Inflammatory macrophage treated with lipopolysaccharide for 4 hours (primary cell): ENCODE results near the gene ASCC3.

Experiments used
- DNase-seq: peaks from one replicate; pipeline ENCODE4 v3.0.0-alpha.2; 2020

ASCC3 gene

GRCh38 chr6:100633096-100633777 is 247.9 kb downstream of the ASCC3 start:
- no peak for DNase-seq

GRCh38 chr6:100630536-100630935 is 250.6 kb downstream of the ASCC3 start:
- DNase-seq = peak; percentile 14

GRCh38 chr6:100627911-100628758 is 253.0 kb downstream of the ASCC3 start:
- peak; percentile 40 for DNase-seq

GRCh38 chr6:100626721-100627120 is 254.4 kb downstream of the ASCC3 start:
- no peak for DNase-seq

DNA sequence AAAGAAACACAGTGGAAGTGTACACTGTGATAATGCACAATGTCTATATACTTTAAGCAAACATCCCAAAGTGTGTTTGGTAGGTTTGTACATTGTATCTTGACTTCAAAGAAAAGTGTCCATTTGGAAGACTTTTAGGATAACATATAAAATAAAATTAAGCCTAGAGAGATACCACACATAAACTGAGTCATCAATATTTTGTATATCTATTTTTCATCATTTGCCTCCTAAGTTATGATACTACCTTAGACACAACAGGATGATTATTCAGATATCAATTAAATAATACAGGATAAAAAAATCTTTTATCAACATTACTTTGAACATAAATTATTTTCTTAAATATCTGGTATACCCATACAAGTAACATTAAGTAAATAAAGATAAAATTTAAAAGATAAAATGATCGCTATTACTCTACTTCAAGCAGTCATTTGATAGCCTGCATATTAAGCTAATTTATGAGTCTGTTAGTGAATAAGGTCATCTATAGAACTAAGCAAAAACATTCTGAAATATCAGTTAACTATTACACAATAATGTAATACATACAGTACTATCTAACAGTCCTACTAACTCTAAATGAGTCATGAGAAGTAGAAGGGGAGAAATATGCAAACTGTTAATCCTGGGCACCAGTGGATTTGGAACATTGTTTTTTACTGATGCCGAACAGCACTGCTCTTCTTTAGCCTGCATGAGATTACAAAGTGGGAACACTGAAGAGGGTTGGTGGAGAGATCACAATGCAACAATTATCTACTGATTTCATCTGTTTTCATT is 258.0 kb downstream of the ASCC3 start:
- DNase-seq = no peak

GRCh38 chr6:100620085-100620840 is 260.9 kb downstream of the ASCC3 start:
- DNase-seq = no peak

- no peak for DNase-seq
These were observed 262.8 kb downstream of the ASCC3 start for GRCh38 chr6:100618351-100618671.

DNA sequence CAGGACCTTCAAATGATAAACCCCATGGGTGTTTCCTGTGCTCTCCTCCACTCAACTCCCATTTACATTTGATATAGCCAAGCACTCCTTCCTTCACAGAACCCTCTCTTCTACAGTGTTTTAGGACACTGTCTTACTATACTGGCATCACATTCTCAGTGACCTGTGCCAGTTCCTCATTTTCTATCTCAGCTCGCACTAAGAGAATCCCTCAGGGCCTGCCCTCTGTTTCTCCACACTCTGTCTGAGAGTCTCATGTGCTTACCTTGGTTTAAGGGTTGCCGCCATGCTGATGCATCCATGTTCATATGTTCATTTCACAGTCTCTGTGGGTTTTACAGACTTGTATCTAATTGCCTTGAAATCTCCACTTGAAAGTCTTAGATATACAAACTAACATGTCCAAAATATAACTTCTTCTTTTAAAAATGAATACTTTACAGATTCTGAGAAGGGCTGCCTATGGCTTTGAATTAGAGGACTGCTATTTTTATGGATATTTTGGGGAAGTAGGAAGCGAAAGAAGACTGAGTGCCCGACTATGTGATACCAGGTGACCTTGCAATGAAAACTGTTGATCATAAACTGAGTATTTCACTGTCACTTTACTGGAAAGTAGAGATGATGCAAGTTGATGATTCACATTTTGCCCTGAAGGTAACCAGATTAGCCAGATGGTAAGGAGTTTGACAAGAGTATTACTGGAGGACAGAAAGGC is 263.3 kb downstream of the ASCC3 start:
- peak; percentile 18 for DNase-seq

GRCh38 chr6:100614933-100615332 is 266.2 kb downstream of the ASCC3 start:
- DNase-seq = no peak

DNA sequence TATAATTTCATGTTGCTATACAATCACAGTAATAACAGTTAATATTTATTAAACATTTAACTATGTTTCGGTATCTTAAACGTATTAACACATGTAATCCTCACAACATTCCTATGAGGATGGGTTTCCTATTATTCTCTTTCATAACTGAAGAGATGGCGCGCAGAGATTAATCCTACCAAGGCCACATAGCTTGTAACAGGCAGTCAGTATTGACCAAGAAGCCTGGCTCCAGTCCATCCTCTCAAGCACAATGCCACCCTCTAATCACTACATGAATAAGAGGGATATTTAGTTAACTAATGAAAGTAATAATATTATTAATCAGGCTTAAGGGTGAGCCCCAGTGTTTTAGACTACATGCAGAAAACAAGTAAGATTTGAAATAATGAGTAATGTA is 266.7 kb downstream of the ASCC3 start:
- no peak for DNase-seq

GRCh38 chr6:100613656-100614055 is 267.5 kb downstream of the ASCC3 start:
- no peak for DNase-seq

GRCh38 chr6:100612094-100612493 is 269.0 kb downstream of the ASCC3 start:
- DNase-seq = no peak

- DNase-seq = no peak
These were observed 281.9 kb downstream of the ASCC3 start for GRCh38 chr6:100599088-100599770.

- DNase-seq = no peak
These were observed 285.7 kb downstream of the ASCC3 start for GRCh38 chr6:100595456-100595855.

DNA sequence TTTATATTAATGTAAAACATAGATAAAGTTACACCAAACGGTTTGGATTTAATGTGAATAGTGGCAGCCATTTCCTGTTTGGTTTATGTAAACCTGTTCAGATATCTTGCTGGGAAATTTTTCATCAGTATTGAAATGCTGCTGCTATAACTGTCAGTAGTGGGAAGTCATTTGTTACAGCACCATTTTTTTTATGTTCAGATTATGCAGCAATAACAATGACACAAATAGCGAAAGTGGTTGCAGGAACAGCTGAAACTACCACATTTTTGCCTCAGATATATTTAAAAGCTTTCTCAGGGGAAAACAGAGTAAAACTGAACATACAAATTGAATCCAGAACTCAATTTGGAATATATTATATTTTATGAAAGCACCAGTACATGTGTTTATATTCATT is 287.6 kb downstream of the ASCC3 start:
- DNase-seq = no peak

- DNase-seq = no peak
These were observed 288.2 kb downstream of the ASCC3 start for GRCh38 chr6:100592929-100593328.

- DNase-seq = no peak
These were observed 303.7 kb downstream of the ASCC3 start for GRCh38 chr6:100577425-100577824.

- no peak for DNase-seq
These were observed 305.2 kb downstream of the ASCC3 start for GRCh38 chr6:100575921-100576320.

DNA sequence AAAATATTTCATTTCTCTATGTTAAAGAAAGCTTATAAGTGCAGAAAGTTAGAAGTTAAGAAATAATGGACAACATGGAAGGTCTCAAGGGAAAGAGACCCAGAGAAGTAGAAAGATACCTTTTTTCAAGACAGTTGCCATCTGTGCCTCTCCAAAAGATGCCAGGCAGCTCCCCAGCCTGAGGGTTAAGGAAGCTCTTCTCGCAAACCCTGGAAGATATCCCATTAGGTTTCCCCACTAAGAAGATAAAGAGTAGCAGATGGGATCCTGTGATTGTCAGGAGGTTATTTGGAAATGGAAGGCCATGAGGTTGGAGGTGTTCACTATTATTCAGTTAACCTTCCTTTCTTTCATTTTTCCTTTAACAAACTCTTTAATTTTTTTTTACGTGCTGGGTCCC is 306.3 kb downstream of the ASCC3 start:
- no peak for DNase-seq

GRCh38 chr6:100573166-100573565 is 308.0 kb downstream of the ASCC3 start:
- DNase-seq = no peak

DNA sequence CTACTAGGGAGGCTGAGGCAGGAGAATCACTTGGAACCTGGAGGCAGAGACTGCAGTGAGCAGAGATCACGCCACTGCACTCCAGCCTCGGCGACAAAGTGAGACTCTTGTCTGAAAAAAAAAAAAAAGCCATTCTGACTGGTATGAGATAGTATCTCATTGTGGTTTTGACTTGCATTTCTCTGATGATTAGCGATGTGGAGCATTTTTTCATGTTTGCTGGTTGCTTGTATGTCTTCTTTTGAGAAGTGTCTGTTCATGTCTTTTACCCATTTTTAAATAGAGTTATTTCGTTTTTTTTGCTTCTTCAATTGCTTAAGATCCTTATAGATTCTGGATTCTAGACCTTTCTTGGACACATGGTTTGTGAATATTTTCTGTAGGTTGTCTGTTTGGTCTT is 312.9 kb downstream of the ASCC3 start:
- DNase-seq = no peak

GRCh38 chr6:100566563-100566962 is 314.6 kb downstream of the ASCC3 start:
- no peak for DNase-seq
